ENCODE measurements around the gene DIPK2A.

DNA sequence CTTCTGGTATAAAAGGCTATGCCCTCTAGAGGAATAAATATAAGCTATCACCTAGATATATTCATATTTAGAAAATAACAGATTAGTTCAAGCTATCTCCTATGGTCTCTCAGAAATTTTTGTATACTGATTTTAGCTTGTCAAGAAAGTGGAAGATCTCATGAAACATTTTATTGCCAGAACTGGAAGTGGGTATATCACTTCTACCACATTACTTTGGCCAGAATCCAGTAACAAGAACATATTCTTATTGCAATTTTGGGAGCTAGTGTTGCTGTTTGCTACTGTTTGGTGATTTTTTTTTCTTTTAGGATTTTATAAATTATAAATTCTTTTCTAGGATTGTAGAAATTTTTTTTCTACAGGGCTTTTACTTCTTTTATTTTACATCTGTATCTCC, 14.2 kb upstream of the DIPK2A start:
- TF ChIP-seq, protein P1, sequence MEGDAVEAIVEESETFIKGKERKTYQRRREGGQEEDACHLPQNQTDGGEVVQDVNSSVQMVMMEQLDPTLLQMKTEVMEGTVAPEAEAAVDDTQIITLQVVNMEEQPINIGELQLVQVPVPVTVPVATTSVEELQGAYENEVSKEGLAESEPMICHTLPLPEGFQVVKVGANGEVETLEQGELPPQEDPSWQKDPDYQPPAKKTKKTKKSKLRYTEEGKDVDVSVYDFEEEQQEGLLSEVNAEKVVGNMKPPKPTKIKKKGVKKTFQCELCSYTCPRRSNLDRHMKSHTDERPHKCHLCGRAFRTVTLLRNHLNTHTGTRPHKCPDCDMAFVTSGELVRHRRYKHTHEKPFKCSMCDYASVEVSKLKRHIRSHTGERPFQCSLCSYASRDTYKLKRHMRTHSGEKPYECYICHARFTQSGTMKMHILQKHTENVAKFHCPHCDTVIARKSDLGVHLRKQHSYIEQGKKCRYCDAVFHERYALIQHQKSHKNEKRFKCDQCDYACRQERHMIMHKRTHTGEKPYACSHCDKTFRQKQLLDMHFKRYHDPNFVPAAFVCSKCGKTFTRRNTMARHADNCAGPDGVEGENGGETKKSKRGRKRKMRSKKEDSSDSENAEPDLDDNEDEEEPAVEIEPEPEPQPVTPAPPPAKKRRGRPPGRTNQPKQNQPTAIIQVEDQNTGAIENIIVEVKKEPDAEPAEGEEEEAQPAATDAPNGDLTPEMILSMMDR (conservative IDR thresholded peaks at IDR 0.05; ENCODE audit: low read depth, low read length): no peak
- TF ChIP-seq SMC3 (IDR thresholded peaks at IDR 0.05; ENCODE audit: low read depth, low read length) (no peak), POLR2A (IDR thresholded peaks at IDR 0.05; ENCODE audit: low read depth, low read length) (no peak), RFX5 (IDR thresholded peaks at IDR 0.05; ENCODE audit: low read depth, low read length) (no peak), RAD21 (IDR thresholded peaks at IDR 0.05; ENCODE audit: low read length) (no peak), CEBPB (IDR thresholded peaks at IDR 0.05; ENCODE audit: low read depth, low read length) (no peak), CHD1 (IDR thresholded peaks at IDR 0.05; ENCODE audit: low read depth, low read length) (no peak), MAZ (IDR thresholded peaks at IDR 0.05; ENCODE audit: borderline replicate concordance, low read depth, low read length) (no peak), MXI1 (IDR thresholded peaks at IDR 0.05; ENCODE audit: borderline replicate concordance, low read depth, low read length) (no peak), BHLHE40 (IDR thresholded peaks at IDR 0.05; ENCODE audit: low read depth, low read length) (no peak), MAFK (IDR thresholded peaks at IDR 0.05; ENCODE audit: low read depth, low read length) (no peak)

Measured in IMR-90 (cell line).